ENCODE measurements around the gene ETFBKMT.

GRCh38 chr12:31612819-31613218, 46.7 kb upstream of the ETFBKMT start:
- TF ChIP-seq CTCF (IDR thresholded peaks at IDR 0.05; ENCODE audit: borderline replicate concordance, extremely low read depth, low read length, poor library complexity, severe bottlenecking) (no peak), EZH2 (IDR thresholded peaks at IDR 0.05; ENCODE audit: borderline replicate concordance, low read depth, low read length, severe bottlenecking) (no peak)

Data from DND-41 (cell line).